AG10803 (cell line): ENCODE measurements around the gene RGS21.

Experiments
- DNase-seq: peaks from one replicate; pipeline ENCODE4 v3.0.0; 2010; ENCODE audit warnings: low read depth
- H3K4me3 ChIP-seq: 2 replicates; pipeline ENCODE4 v1.5.1; 2011; ENCODE audit warnings: mild to moderate bottlenecking, low read length, control low read depth
- CTCF ChIP-seq: conservative IDR thresholded peaks from 2 replicates; pipeline ENCODE4 v1.5.1; 2011; ENCODE audit warnings: mild to moderate bottlenecking, low read length, control low read depth, inconsistent platforms

RGS21 gene

GRCh38 chr1:192395895-192396294 is 79.1 kb downstream of the RGS21 start:
- no peak for TF ChIP-seq CTCF
- no peak for DNase-seq
- no peak overlapping the region for H3K4me3 ChIP-seq

DNA sequence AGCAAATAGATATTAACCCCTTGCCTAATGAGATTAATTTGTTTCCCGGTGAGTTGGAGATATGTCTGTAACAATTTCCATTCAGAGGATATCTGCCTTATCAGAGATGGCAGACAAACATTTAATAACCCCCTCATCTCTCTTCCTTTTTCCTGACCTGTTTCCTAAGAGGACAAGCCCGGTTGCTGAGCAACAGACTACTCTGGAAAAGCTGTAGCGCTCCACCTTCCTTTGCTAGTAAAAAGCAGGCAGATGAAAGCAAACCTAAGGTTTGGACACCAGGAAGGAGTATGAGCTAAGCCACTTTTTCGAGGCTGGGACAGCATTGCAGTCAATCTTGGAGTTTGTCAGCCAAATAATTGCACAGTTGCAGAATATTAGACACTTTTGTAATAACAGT is 82.4 kb downstream of the RGS21 start:
- DNase-seq: no peak
- H3K4me3 ChIP-seq: no peak overlapping the region
- no peak for TF ChIP-seq CTCF

- no peak for TF ChIP-seq CTCF
- peak; percentile 29 for DNase-seq
- no peak overlapping the region for H3K4me3 ChIP-seq
These were observed 85.0 kb downstream of the RGS21 start for GRCh38 chr1:192401825-192402224.

DNA sequence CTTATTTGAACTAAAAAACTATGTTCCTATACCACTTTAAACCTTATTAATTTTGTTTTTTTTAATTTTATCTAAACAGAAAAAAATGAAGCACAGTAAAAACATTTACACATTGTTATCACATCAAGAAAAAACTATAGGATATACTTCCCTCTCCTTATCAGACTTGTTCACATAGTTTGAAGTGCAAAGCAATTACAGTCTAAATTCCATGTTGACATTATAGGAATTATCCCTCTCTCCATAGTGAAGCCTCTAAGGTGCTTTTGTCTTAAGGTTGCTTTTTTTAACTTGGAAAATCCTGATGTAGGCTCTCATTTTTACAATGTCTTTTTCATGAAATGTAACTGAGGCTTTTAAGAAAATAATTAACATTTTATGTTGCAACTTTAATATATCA is 85.8 kb downstream of the RGS21 start:
- no peak for TF ChIP-seq CTCF
- no peak overlapping the region for H3K4me3 ChIP-seq
- no peak for DNase-seq

- TF ChIP-seq CTCF: no peak
- no peak for DNase-seq
These were observed 90.4 kb downstream of the RGS21 start for GRCh38 chr1:192407206-192407605.

More at GRCh38 chr1:192407206-192407605, 90.4 kb downstream of the RGS21 start:
- no peak overlapping the region for H3K4me3 ChIP-seq
